Stimulated activated CD8-positive, alpha-beta memory T cell treated with anti-CD3 and anti-CD28 coated beads, Interleukin-12 subunit alpha, Interleukin-12 subunit beta, amount 100 ng/mL, for 24 hours (primary cell): ENCODE results near the gene PSMD10.

Experiments
- DNase-seq: peaks from one replicate; pipeline ENCODE4 v3.0.0-alpha.2; 2020; ENCODE audit errors: extremely low read depth

Gene PSMD10, protein sequence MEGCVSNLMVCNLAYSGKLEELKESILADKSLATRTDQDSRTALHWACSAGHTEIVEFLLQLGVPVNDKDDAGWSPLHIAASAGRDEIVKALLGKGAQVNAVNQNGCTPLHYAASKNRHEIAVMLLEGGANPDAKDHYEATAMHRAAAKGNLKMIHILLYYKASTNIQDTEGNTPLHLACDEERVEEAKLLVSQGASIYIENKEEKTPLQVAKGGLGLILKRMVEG

GRCh38 chrX:108091264-108091877, at the start of gene PSMD10, which contains the start of gene ATG4A:
Gene PSMD10 (minus strand): TSS chrX:108091542. CDS start chrX:108091520, 22 bp downstream.
Gene ATG4A (plus strand): TSS chrX:108091778. CDS start chrX:108091827, 49 bp downstream.
- peak; percentile 70 for DNase-seq

DNA sequence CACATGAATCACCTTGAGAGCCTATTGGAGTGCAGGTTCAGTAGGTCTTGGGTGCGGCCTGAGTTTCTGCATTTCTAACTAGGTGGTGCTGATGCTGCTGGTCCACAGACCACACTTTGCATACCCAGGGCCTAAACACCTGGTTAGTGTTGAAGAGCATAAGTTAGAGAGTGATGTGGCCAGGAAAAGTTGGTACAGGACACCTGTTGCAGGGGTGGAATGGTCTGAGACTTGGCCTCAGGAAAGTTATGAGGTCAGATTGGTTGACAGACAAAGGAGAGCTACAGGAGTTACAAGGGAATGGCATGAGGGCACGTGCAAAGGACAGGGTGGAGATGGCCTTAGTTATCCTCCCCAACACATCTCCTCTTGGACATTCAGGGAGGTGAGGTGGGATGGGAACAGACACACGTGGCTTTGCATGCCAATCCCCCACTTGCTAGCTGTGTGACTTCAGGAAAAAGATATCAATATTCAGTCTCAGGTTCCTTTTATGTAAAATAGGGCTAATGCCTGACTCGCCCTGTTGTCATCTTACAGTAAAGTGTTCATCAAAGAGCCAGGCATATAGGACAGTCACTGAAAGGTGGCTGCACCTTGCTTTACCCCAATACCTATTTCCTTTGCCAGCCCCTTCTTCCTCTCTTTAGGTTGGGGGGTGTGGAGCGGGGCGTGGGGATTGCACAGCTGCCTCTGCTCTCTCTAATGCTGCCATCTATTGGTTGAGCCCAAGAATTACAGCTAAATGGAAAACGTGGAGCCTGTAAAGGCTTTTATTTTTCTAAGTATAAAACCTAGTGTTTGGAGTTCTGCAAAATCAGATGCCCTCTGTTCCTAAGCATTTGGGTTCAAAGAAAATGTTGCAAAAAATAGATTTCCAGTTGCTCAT, 47.7 kb upstream of the PSMD10 start:
- DNase-seq: no peak

GRCh38 chrX:108134724-108135123, 43.4 kb upstream of the PSMD10 start:
- DNase-seq: no peak

DNA sequence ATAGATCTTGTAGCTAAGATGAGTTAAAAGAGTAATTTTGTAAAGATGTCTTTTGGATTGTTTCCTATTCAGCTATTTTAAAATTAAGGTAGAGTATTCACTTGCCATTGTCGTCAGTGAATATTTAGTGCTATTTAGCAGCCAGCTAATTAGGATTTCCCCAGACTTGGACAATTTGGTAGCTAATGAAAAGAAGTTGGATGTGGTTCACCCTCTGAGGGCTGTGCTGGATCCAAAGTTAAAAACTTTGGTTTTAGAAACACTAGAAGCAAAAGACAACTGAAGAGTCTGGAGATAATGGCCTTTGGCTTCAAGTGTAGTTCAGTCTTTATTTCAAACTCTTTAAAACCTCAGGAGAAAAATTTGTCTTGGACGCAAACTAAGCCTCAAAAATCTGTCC, 41.5 kb upstream of the PSMD10 start:
- DNase-seq: no peak

DNA sequence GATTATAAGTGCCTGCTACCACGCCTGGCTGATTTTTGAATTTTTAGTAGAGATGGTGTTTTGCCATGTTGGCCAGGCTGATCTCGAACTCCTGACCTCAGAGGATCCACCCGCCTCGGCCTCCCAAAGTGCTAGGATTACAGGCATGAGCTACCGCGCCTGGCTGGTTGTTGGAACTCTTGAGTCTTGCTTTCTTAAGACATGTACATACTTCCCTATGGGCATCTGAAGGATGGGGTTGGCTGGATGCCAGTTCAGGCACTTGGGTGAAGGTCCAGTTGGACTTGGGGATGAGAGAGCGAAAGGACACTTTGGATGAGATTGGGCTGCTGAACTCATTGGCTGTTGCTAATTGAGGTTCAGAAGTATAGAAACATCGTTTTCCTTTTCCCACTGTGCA, 40.7 kb upstream of the PSMD10 start:
- no peak for DNase-seq

- no peak for DNase-seq
Measured at GRCh38 chrX:108131471-108131870, 40.1 kb upstream of the PSMD10 start.

DNA sequence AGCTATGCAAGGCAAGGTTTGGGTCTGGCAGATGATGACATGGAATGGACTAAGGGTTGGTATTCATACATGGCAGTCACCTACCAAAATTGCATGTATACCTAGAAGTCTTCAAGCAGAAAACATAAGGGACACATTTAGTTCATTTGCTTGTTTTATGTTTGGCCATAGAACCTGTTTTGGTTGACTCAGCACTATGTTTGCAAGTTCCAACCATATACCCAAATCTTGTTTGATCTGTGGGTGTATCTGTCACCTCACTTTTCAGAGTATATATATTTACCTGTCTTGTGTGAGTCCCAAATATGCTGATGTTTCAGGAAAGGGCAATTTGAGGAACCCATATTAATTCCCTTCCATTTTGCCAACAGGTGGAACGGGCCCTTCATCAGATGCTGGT, 39.5 kb upstream of the PSMD10 start:
- no peak for DNase-seq

- DNase-seq: no peak
Measured at GRCh38 chrX:108127152-108127551, 35.8 kb upstream of the PSMD10 start.

- DNase-seq: no peak
Measured at GRCh38 chrX:108126661-108127060, 35.3 kb upstream of the PSMD10 start.

DNA sequence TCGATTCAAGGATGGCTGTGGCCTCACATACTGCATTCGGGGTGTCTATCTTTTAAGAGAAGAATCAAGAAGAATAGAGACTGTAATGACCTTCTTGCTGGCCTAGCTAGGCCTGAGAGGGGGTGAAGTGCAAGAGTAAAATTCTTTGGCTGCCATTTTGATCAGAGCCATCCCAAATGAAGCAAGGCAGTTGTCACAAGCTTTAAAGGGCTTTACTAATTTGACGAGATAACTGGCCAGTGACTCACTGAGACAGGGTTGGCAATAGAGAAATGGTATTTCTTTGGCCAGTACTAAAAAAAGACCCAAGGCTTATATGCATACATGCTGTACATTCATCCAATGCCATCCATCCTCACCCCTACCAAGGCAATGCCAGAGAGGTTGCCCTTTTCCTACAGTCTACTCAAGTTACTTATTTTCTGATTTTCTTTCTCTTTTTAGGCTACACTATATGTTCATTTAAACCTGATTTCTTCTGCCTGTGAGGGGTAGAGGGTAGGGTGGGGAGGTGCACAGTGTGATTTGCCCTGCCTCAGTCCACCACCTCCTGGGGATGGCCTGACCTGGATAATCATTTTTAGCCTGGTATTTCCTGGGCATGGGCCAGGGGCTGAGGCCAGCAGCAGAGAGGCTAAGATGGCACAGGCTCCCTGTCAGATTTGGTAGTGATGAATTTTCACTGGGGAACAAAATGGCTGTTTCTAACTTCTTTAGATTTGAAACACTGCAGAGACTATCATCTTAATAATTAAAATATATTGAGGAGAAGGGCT, 32.4 kb upstream of the PSMD10 start:
- DNase-seq: no peak

DNA sequence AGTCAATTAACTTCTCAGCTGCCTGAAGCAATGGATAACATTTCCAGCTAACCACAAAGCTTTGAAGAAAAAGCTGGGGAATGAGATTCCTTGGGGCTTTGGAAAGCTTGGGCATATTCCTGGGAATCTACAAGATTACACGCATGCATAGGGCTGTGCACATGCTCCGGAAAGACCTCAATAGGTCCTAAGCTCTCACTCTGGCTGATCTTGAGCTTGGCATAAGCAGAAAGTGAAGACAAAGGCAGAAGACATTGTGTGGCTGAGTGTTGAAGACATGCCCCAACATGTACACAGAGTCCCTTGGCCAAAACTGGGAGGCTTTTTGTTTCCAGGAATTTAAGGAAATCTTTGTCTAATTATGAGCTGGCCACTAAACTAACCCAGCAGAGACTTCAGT, 31.4 kb upstream of the PSMD10 start:
- DNase-seq: no peak

DNA sequence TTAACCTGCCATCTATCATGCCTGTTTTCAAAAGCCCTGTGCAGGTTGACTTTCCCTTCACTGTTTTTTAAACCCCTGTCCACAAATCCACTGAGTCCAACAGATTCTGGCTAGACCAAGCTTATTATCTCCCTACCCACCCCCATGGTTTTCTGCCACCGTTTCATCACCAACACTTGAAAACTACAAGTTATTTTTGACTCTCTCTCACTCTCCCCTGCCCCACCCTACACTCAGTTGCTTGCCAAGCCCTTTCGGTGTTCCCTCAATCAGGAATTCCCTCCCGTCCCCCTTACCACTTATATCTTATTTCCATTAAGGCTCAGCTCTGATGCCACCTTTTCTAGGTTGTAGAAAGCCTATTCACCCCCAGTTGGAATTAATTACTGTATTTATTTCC, 29.9 kb upstream of the PSMD10 start:
- no peak for DNase-seq

DNA sequence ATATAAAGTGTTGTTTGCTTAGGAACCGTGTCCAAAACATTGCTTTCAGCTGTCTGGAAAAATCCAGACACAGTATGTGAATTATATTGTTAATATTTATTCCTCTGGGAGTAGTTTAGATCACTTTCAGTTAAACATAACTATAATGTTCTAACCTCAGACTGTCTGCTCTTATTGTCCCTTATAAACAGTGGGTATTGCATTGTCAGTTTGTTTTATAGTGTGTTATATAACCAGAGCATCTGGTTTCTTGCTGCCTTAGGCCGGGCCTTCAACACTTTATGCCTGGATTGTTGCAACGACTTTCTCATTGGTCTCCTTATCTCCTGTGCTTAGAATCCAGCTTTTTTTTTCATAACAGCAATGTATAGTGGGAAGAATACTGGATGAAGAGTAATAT, 26.6 kb upstream of the PSMD10 start:
- no peak for DNase-seq

GRCh38 chrX:108114541-108114940, 23.2 kb upstream of the PSMD10 start:
- no peak for DNase-seq

- DNase-seq: no peak
Measured at GRCh38 chrX:108105473-108105872, 14.1 kb upstream of the PSMD10 start.

DNA sequence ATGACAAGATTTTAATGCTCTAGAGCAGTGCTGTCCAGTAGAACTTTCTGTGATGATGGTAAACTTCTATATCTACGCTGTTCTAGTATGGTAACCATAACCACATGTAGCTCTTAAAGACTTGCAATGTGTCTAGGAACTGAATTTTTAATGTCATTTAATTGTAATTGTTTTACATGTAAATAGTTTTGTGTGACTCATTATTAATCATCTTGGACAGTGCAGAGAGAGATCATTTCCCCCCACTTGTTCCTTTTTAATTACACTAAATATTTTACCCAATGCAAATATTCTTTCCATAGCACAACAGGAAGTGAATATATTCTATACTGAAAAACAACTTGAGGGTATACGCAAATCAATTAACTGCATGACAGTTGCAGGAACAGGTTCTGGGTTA, 6.0 kb upstream of the PSMD10 start:
- DNase-seq: no peak

DNA sequence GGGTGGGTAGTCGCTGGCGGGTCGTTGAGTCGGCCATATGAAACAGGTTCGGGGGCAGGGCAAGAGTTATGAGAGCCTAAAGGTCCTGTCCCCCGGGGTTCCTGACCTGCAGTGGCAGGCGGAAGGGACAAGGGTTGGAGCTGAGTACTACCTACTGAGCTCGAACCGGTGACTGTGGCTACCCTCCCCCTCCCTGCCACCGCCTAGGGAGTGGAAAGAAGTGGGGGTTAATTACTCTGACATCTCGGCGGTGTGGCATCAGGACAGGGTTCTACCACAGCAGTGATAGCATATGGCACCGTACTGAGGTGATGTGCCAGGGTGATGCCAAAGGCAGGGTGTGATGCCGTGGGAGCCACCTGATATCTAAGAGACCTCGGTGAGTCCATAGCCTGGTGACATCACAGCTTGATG, 543 bp upstream of the PSMD10 start:
- no peak for DNase-seq

GRCh38 chrX:108090491-108091263, 665 bp downstream of the PSMD10 start:
- no peak for DNase-seq

- no peak for DNase-seq
Measured at GRCh38 chrX:108088511-108088910, 2.8 kb downstream of the PSMD10 start.

DNA sequence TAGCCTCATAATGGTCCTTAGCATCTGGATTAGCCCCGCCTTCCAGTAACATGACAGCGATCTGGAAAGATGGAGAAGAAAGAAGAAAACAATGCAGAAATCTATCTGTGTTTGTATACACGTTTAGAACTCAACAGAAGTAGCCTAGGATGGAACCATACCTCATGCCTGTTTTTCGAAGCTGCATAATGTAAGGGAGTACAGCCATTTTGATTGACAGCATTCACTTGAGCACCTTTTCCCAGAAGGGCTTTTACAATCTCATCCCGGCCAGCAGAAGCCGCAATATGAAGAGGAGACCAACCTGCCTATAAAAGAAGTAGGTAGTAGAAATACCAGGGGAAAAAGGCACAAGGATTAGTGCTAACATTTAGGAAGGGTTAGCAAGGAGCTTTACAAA, 3.5 kb downstream of the PSMD10 start:
- DNase-seq: no peak

- no peak for DNase-seq
Measured at GRCh38 chrX:108081110-108081509, 10.2 kb downstream of the PSMD10 start.
